Astrocyte (in vitro differentiated cells and primary cell): Measurements from ENCODE around the gene CIITA.

Experiments used
- CTCF ChIP-seq: IDR thresholded peaks from 2 replicates; pipeline ENCODE4 v1.5.1; 2011; ENCODE audit warnings: low read depth, mild to moderate bottlenecking, inconsistent platforms, low read length, moderate library complexity; ENCODE audit not compliant: insufficient read depth
- EZH2 ChIP-seq: IDR thresholded peaks from 2 replicates; pipeline ENCODE4 v1.6.1; 2012; ENCODE audit warnings: mild to moderate bottlenecking, low read length, inconsistent platforms; ENCODE audit not compliant: insufficient read depth

- no peak for TF ChIP-seq CTCF
- TF ChIP-seq EZH2 = no peak
Measured at GRCh38 chr16:10902999-10903398, 26.0 kb downstream of the CIITA start.
